ENCODE measurements around the gene TRIM2.

DNA sequence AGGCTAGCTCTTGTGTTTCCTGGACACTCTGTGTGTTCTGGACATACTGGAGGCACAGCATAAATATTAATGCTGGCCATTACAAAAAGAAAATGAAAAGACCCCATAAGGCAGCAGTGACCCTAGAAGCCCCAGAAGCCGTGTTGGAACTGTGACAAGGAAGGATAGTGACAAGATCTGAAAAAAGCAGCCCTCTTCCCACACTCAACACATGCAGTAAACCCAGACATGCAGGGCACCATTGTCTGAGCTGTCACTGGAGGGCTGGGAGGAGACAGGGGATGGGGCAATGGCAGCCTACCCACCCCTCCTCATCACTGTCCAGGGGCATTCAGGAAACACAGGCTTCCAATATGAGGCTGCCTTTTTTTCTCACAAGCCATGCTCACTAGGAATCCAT, 6.5 kb downstream of the TRIM2 start:
- TF ChIP-seq POLR2A (IDR thresholded peaks at IDR 0.05; ENCODE audit: low read length) (no peak), GATA1 (IDR thresholded peaks at IDR 0.05; ENCODE audit: low read depth, low read length) (no peak)
